Vein endothelial cell (primary cell): ENCODE measurements around the gene ADGRL4. TPM values are rescaled to one million over a fixed set of nuclear protein-coding genes. Genes with fewer than 3 reads are reported as not detected.

Experiments used
- total RNA-seq: library from RNA; depleted of rRNA; stranded (reverse); fragments of >200 nt; gene quantifications from 2 replicates; pipeline ENCODE4 v1.2.3, GENCODE V29; 2012

ADGRL4 gene
- 246 and 269 TPM in 2 replicates for total RNA-seq

GRCh38 chr1:79006564-79006963 is at the start of gene ADGRL4:
Gene ADGRL4, minus strand, starts transcription at chr1:79006730. Its CDS starts 76 bp downstream, at chr1:79006654.

